H9 (cell line): ENCODE results near the gene RAB2B. TPM values are rescaled to one million over a fixed set of nuclear protein-coding genes. Genes with fewer than 3 reads are reported as not detected.

Experiments
- DNase-seq: peaks from one replicate; pipeline ENCODE4 v3.0.0-alpha.2; 2017
- H2AFZ ChIP-seq: one replicate; pipeline ENCODE4 v1.6.1; 2013; ENCODE audit warnings: mild to moderate bottlenecking, low read length, control low read depth, moderate library complexity
- H2AK5ac ChIP-seq: 2 replicates; pipeline ENCODE4 v1.6.1; 2013; ENCODE audit warnings: low read length, control low read depth, mixed read lengths; ENCODE audit not compliant: insufficient read length
- H2BK120ac ChIP-seq: one replicate; pipeline ENCODE4 v1.6.1; 2013; ENCODE audit warnings: low read depth, mild to moderate bottlenecking, low read length, control low read depth, inconsistent platforms; ENCODE audit not compliant: poor library complexity, severe bottlenecking
- H2BK12ac ChIP-seq: 2 replicates; pipeline ENCODE4 v1.6.1; 2013; ENCODE audit warnings: low read length, control low read depth, mixed read lengths, low read depth; ENCODE audit not compliant: insufficient read length
- H2BK15ac ChIP-seq: 2 replicates; pipeline ENCODE4 v1.6.1; 2013; ENCODE audit warnings: low read depth, low read length, control low read depth
- H2BK20ac ChIP-seq: one replicate; pipeline ENCODE4 v1.6.1; 2013; ENCODE audit warnings: low read depth, mild to moderate bottlenecking, low read length, control low read depth, inconsistent platforms; ENCODE audit not compliant: poor library complexity, severe bottlenecking
- H2BK5ac ChIP-seq: 2 replicates; pipeline ENCODE4 v1.6.1; 2013; ENCODE audit warnings: low read length, control low read depth, mixed read lengths; ENCODE audit not compliant: insufficient read length
- H3K14ac ChIP-seq: 2 replicates; pipeline ENCODE4 v1.6.1; 2013; ENCODE audit warnings: low read length, control low read depth; ENCODE audit not compliant: insufficient read depth
- H3K18ac ChIP-seq: 2 replicates; pipeline ENCODE4 v1.6.1; 2013; ENCODE audit warnings: low read depth, mild to moderate bottlenecking, mixed read lengths, low read length, control low read depth; ENCODE audit not compliant: insufficient read length
- H3K23ac ChIP-seq: 2 replicates; pipeline ENCODE4 v1.6.1; 2013; ENCODE audit warnings: low read length, control low read depth, mixed read lengths, low read depth; ENCODE audit not compliant: insufficient read length
- H3K23me2 ChIP-seq: 2 replicates; pipeline ENCODE4 v1.6.1; 2013; ENCODE audit warnings: low read depth, mild to moderate bottlenecking, mixed read lengths, low read length, control low read depth; ENCODE audit not compliant: insufficient read length, poor library complexity, severe bottlenecking
- H3K27ac ChIP-seq: 2 replicates; pipeline ENCODE4 v1.5.1; 2013; ENCODE audit warnings: low read length, control low read depth, mixed read lengths, low read depth; ENCODE audit not compliant: insufficient read length
- H3K27me3 ChIP-seq: 2 replicates; pipeline ENCODE4 v1.6.1; 2013; ENCODE audit warnings: low read length, control low read depth, inconsistent platforms; ENCODE audit not compliant: insufficient read depth
- H3K4ac ChIP-seq: 2 replicates; pipeline ENCODE4 v1.6.1; 2013; ENCODE audit warnings: low read depth, mild to moderate bottlenecking, control low read depth, inconsistent platforms, low read length, moderate library complexity
- H3K4me1 ChIP-seq: 2 replicates; pipeline ENCODE4 v1.6.1; 2013; ENCODE audit warnings: low read length, control low read depth, inconsistent platforms; ENCODE audit not compliant: insufficient read depth
- H3K4me2 ChIP-seq: 2 replicates; pipeline ENCODE4 v1.6.1; 2013; ENCODE audit warnings: low read length, control low read depth, mixed read lengths; ENCODE audit not compliant: insufficient read length, insufficient read depth
- H3K56ac ChIP-seq: 2 replicates; pipeline ENCODE4 v1.6.1; 2013; ENCODE audit warnings: low read depth, mild to moderate bottlenecking, mixed read lengths, low read length, control low read depth; ENCODE audit not compliant: insufficient read length
- H3K79me1 ChIP-seq: 2 replicates; pipeline ENCODE4 v1.6.1; 2013; ENCODE audit warnings: low read depth, mild to moderate bottlenecking, moderate library complexity, low read length, control low read depth, inconsistent platforms; ENCODE audit not compliant: insufficient read depth, poor library complexity, severe bottlenecking
- H3K79me2 ChIP-seq: 2 replicates; pipeline ENCODE4 v1.6.1; 2013; ENCODE audit warnings: low read length, control low read depth, inconsistent platforms; ENCODE audit not compliant: insufficient read depth
- H3K9ac ChIP-seq: 2 replicates; pipeline ENCODE4 v1.6.1; 2013; ENCODE audit warnings: low read length, control low read depth, mixed read lengths; ENCODE audit not compliant: insufficient read length; ENCODE audit errors: extremely low read depth
- H3K9me3 ChIP-seq: one replicate; pipeline ENCODE4 v1.6.1; 2013; ENCODE audit warnings: low read depth, low read length, inconsistent platforms; ENCODE audit not compliant: control insufficient read depth
- H3T11ph ChIP-seq: one replicate; pipeline ENCODE4 v1.6.1; 2013; ENCODE audit warnings: mild to moderate bottlenecking, low read length, control low read depth, inconsistent platforms
- H4K20me1 ChIP-seq: one replicate; pipeline ENCODE4 v1.6.1; 2013; ENCODE audit not compliant: control insufficient read depth, insufficient read length, insufficient read depth
- H4K5ac ChIP-seq: 2 replicates; pipeline ENCODE4 v1.6.1; 2013; ENCODE audit warnings: low read depth, mild to moderate bottlenecking, mixed read lengths, low read length, control low read depth; ENCODE audit not compliant: insufficient read length
- H4K8ac ChIP-seq: replicated peaks from 2 replicates; pipeline ENCODE4 v1.6.1; 2013; ENCODE audit warnings: low read length, control low read depth, mixed read lengths, low read depth; ENCODE audit not compliant: insufficient read length
- H4K91ac ChIP-seq: 2 replicates; pipeline ENCODE4 v1.6.1; 2013; ENCODE audit warnings: low read depth, mild to moderate bottlenecking, moderate library complexity, mixed read lengths, low read length, control low read depth; ENCODE audit not compliant: insufficient read length
- H3K27ac Mint-ChIP-seq, 3 experiments: 2 replicates in 2 of 3; 3 replicates in 1 of 3; pipeline ENCODE4 v1.8.0; 2020 to 2021; ENCODE audit warnings: mixed read lengths in 3 of 3, mild to moderate bottlenecking in 1 of 3, moderate library complexity in 1 of 3
- H3K27me3 Mint-ChIP-seq: 2 replicates; pipeline ENCODE4 v1.8.0; 2021; ENCODE audit warnings: low read depth, mild to moderate bottlenecking, moderate library complexity, mixed read lengths
- H3K36me3 Mint-ChIP-seq, 3 experiments: 2 replicates in 2 of 3; 3 replicates in 1 of 3; pipeline ENCODE4 v1.8.0; 2020 to 2021; ENCODE audit warnings: low read depth in 3 of 3, mixed read lengths in 3 of 3; ENCODE audit not compliant: insufficient read depth in 1 of 3
- H3K4me1 Mint-ChIP-seq, 2 experiments: 2 replicates each; pipeline ENCODE4 v1.8.0; 2020; ENCODE audit warnings: mixed read lengths in 2 of 2
- H3K4me3 Mint-ChIP-seq, 2 experiments: 2 replicates in 1 of 2; 3 replicates in 1 of 2; pipeline ENCODE4 v1.8.0; 2020 to 2021; ENCODE audit warnings: mild to moderate bottlenecking in 2 of 2, mixed read lengths in 2 of 2, moderate library complexity in 1 of 2
- H3K9me3 Mint-ChIP-seq, 2 experiments: 2 replicates in 1 of 2; 3 replicates in 1 of 2; pipeline ENCODE4 v1.8.0; 2020; ENCODE audit warnings: mild to moderate bottlenecking in 2 of 2, mixed read lengths in 2 of 2, moderate library complexity in 1 of 2
- whole genome bisulfite sequencing: extraction: QIAGEN DNeasy Blood & Tissue Kit; methylation state at CpG from one replicate; pipeline ENCODE4 v1.1.7; 2013; ENCODE audit warnings: missing lambda C conversion rate, low lambda C conversion rate, mixed read lengths; ENCODE audit not compliant: insufficient read length; ENCODE audit errors: extremely low coverage; 5-methylcytosine and 5-hydroxymethylcytosine counted together
- total RNA-seq: library from RNA; stranded (reverse); gene quantifications from 2 replicates; pipeline ENCODE4 v1.2.1, GENCODE V29; 2021
- TF ChIP-seq, protein P1 (sequence below): fragments of 200-600 bp; sonication (generic); conservative IDR thresholded peaks from 3 replicates; pipeline ENCODE4 v1.8.0; 2021; ENCODE audit warnings: antibody characterized with exemption, mild to moderate bottlenecking

RAB2B gene
- total RNA-seq, 1 experiment from 2014 or later: 27.9 TPM

DNA sequence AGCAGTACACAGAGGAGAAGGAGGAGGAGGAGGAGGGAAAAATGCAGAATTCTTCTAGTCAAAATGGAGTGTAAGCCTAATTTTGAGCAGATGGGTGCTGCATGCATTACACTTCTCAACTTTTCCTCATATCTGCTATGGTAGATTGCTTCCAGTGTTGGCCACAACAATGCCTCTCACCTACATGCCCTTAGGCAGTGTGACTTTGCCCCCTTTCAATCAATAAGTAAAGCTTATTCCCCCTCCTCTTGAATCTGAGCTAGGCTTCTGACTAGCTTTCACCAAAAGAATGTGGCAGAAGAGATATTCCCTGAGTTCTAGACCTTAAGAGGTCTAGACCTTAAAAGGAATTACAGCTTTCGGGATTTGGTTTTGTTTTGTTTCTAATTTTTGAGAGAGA is 37.6 kb upstream of the RAB2B start:
- no peaks in the 10 kb centered on the region for H3K4me1 ChIP-seq
- peaks cover 8 to 13% (median 9%) of the 10 kb centered on the region in 3 experiments for H3K36me3 Mint-ChIP-seq
- H2BK120ac ChIP-seq: no peak overlapping the region
- H3K23me2 ChIP-seq: no peaks in the 10 kb centered on the region
- H3K79me1 ChIP-seq: no peaks in the 10 kb centered on the region
- peaks cover 32 to 35% of the 10 kb centered on the region in 2 experiments for H3K4me1 Mint-ChIP-seq
- H2AFZ ChIP-seq: no peak overlapping the region
- no peak overlapping the region for H2BK12ac ChIP-seq
- H3K27me3 ChIP-seq: no peaks in the 10 kb centered on the region
- H4K20me1 ChIP-seq: no peaks in the 10 kb centered on the region
- H3K27me3 Mint-ChIP-seq: no peaks in the 10 kb centered on the region
- no peak overlapping the region for H2BK5ac ChIP-seq
- no CpG with 5 or more reads among the region's 1 CpG for WGBS
- H2AK5ac ChIP-seq: no peak overlapping the region
- H3K4me2 ChIP-seq: no peak overlapping the region
- no peak overlapping the region for H2BK20ac ChIP-seq
- no peak overlapping the region for H3K14ac ChIP-seq
- H4K91ac ChIP-seq: no peak overlapping the region
- TF ChIP-seq, protein P1, sequence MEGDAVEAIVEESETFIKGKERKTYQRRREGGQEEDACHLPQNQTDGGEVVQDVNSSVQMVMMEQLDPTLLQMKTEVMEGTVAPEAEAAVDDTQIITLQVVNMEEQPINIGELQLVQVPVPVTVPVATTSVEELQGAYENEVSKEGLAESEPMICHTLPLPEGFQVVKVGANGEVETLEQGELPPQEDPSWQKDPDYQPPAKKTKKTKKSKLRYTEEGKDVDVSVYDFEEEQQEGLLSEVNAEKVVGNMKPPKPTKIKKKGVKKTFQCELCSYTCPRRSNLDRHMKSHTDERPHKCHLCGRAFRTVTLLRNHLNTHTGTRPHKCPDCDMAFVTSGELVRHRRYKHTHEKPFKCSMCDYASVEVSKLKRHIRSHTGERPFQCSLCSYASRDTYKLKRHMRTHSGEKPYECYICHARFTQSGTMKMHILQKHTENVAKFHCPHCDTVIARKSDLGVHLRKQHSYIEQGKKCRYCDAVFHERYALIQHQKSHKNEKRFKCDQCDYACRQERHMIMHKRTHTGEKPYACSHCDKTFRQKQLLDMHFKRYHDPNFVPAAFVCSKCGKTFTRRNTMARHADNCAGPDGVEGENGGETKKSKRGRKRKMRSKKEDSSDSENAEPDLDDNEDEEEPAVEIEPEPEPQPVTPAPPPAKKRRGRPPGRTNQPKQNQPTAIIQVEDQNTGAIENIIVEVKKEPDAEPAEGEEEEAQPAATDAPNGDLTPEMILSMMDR: no peak
- H3K56ac ChIP-seq: no peak overlapping the region
- no peak overlapping the region for H3K4me3 Mint-ChIP-seq
- no peak overlapping the region for H3K4ac ChIP-seq
- H3K23ac ChIP-seq: no peak overlapping the region
- no peak overlapping the region for H3T11ph ChIP-seq
- no peaks in the 10 kb centered on the region for H3K9me3 ChIP-seq
- no peak overlapping the region for H2BK15ac ChIP-seq
- no peak overlapping the region for H4K8ac ChIP-seq
- H3K9me3 Mint-ChIP-seq: peaks cover 3 to 7% of the 10 kb centered on the region in 2 experiments; a peak in 4 of 5 replicates
- H3K27ac Mint-ChIP-seq: peak overlapping the region in 1 of 3 experiments; percentile 11; a peak in 2 of 7 replicates
- no peak overlapping the region for H3K27ac ChIP-seq
- no peak overlapping the region for H4K5ac ChIP-seq
- no peak overlapping the region for H3K9ac ChIP-seq
- no peak for DNase-seq
- peaks cover 12% of the 10 kb centered on the region; the same call in 1 of the 2 replicates for H3K79me2 ChIP-seq
- no peak overlapping the region for H3K18ac ChIP-seq
